ENCODE results near the gene ATF7. TPM values are rescaled to one million over a fixed set of nuclear protein-coding genes. Genes with fewer than 3 reads are reported as not detected.

ATF7 gene
- total RNA-seq, 2 experiments from 2014 or later, result 13.3 to 14.3 TPM

- H3K4me1 Mint-ChIP-seq (ENCODE audit: low read depth), result peaks cover 35% of the 10 kb centered on the region
- H3K4me3 Mint-ChIP-seq, result no peak overlapping the region
- TF ChIP-seq, protein P1, sequence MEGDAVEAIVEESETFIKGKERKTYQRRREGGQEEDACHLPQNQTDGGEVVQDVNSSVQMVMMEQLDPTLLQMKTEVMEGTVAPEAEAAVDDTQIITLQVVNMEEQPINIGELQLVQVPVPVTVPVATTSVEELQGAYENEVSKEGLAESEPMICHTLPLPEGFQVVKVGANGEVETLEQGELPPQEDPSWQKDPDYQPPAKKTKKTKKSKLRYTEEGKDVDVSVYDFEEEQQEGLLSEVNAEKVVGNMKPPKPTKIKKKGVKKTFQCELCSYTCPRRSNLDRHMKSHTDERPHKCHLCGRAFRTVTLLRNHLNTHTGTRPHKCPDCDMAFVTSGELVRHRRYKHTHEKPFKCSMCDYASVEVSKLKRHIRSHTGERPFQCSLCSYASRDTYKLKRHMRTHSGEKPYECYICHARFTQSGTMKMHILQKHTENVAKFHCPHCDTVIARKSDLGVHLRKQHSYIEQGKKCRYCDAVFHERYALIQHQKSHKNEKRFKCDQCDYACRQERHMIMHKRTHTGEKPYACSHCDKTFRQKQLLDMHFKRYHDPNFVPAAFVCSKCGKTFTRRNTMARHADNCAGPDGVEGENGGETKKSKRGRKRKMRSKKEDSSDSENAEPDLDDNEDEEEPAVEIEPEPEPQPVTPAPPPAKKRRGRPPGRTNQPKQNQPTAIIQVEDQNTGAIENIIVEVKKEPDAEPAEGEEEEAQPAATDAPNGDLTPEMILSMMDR (IDR thresholded peaks at IDR 0.05), result no peak
- peaks cover 29% of the 10 kb centered on the region for H3K36me3 Mint-ChIP-seq (ENCODE audit: low read depth)
- ATAC-seq (ENCODE audit: poor library complexity) (no peak), DNase-seq (no peak)
- no peaks in the 10 kb centered on the region for H3K4me1 ChIP-seq (ENCODE audit: insufficient read depth, low read length)
- peaks cover 6% of the 10 kb centered on the region for H3K36me3 ChIP-seq (ENCODE audit: insufficient read depth, low read length)
- H3K27me3 Mint-ChIP-seq, result no peaks in the 10 kb centered on the region
- ChIA-PET CTCF (interaction anchor here (0.8 kb wide), 1 partner anchor 61 kb away, joined by 4 read pairs; no protein-coding TSS in a partner anchor), POLR2A (no interaction called here)
- H3K27ac Mint-ChIP-seq, result no peak overlapping the region
- intact Hi-C loops (cut with DNase I, micrococcal nuclease), result loop anchor here in 1 of 2 experiments (5.0 kb wide), 1 partner anchor 38 kb away; no protein-coding TSS in a partner anchor
- H3K27me3 ChIP-seq (ENCODE audit: control insufficient read depth in 1 of 2, insufficient read depth in 2 of 2, low read length in 2 of 2), result no peaks in the 10 kb centered on the region
- no peak overlapping the region for H3K4me3 ChIP-seq (ENCODE audit: low read length)
- H3K9me3 ChIP-seq (ENCODE audit: control insufficient read depth in 1 of 2, insufficient read depth in 1 of 2, low read length in 2 of 2), result no peaks in the 10 kb centered on the region
- no peaks in the 10 kb centered on the region for H3K9me3 Mint-ChIP-seq
- no peak overlapping the region for H3K27ac ChIP-seq (ENCODE audit: low read depth in 1 of 2, low read length in 2 of 2)
Observed at GRCh38 chr12:53604581-53604980, 21.6 kb downstream of the ATF7 start.

DNA sequence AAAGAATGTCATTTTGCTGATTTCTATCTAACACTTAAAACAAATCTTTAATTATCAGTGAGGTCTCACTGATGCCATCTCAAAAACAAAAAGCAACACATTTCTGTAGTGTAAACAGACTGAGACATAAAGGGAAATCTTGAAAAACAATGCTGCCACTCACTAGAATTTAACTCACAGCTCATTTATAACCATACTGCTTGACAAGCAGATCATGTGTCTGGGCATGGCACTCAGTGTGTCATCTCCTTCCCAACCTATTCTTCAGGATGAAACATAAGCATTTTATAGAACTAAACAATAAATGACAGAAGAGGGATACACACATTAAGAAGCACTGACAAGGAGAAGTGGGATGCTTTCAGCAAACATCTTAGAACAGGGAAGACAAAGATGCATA, 22.4 kb downstream of the ATF7 start:
- POLR2A ChIA-PET, result interaction anchor here (0.7 kb wide), 1 partner anchor 724 kb away, joined by 3 read pairs; no protein-coding TSS in a partner anchor
- Mint-ChIP-seq H3K4me3 (no peak overlapping the region), H3K4me1 (ENCODE audit: low read depth) (peaks cover 37% of the 10 kb centered on the region)

GRCh38 chr12:53603196-53603595, 23.0 kb downstream of the ATF7 start:
- H3K4me1 ChIP-seq (ENCODE audit: insufficient read depth, low read length), result no peaks in the 10 kb centered on the region
- DNase-seq, result no peak
- ATAC-seq (ENCODE audit: poor library complexity), result no peak
- Mint-ChIP-seq H3K4me3 (no peak overlapping the region), H3K9me3 (no peaks in the 10 kb centered on the region), H3K27ac (no peak overlapping the region), H3K4me1 (ENCODE audit: low read depth) (peaks cover 37% of the 10 kb centered on the region), H3K27me3 (no peaks in the 10 kb centered on the region), H3K36me3 (ENCODE audit: low read depth) (peaks cover 39% of the 10 kb centered on the region)
- no peak overlapping the region for H3K4me3 ChIP-seq (ENCODE audit: low read length)
- H3K9me3 ChIP-seq (ENCODE audit: control insufficient read depth in 1 of 2, insufficient read depth in 1 of 2, low read length in 2 of 2), result no peaks in the 10 kb centered on the region
- H3K27ac ChIP-seq (ENCODE audit: low read depth in 1 of 2, low read length in 2 of 2), result no peak overlapping the region
- H3K36me3 ChIP-seq (ENCODE audit: insufficient read depth, low read length), result peaks cover 6% of the 10 kb centered on the region
- intact Hi-C loops (cut with DNase I, micrococcal nuclease), result loop anchor here (2.0 to 5.0 kb wide), 2 partner anchors 16 to 39 kb away; no protein-coding TSS in a partner anchor
- H3K27me3 ChIP-seq (ENCODE audit: control insufficient read depth in 1 of 2, insufficient read depth in 2 of 2, low read length in 2 of 2), result no peaks in the 10 kb centered on the region
- ChIA-PET CTCF (no interaction called here), POLR2A (interaction anchor here (0.7 kb wide), 1 partner anchor 724 kb away, joined by 3 read pairs; no protein-coding TSS in a partner anchor)
- TF ChIP-seq, protein P1 (IDR thresholded peaks at IDR 0.05), result no peak

More for the DNA sequence above, 22.4 kb downstream of the ATF7 start:
- Histone ChIP-seq H3K9me3 (ENCODE audit: control insufficient read depth in 1 of 2, insufficient read depth in 1 of 2, low read length in 2 of 2) (no peaks in the 10 kb centered on the region), H3K27me3 (ENCODE audit: control insufficient read depth in 1 of 2, insufficient read depth in 2 of 2, low read length in 2 of 2) (no peaks in the 10 kb centered on the region), H3K36me3 (ENCODE audit: insufficient read depth, low read length) (peaks cover 6% of the 10 kb centered on the region), H3K27ac (ENCODE audit: low read depth in 1 of 2, low read length in 2 of 2) (no peak overlapping the region), H3K4me1 (ENCODE audit: insufficient read depth, low read length) (no peaks in the 10 kb centered on the region), H3K4me3 (ENCODE audit: low read length) (no peak overlapping the region)
- DNase-seq (no peak), ATAC-seq (ENCODE audit: poor library complexity) (no peak)
- Mint-ChIP-seq H3K27ac (no peak overlapping the region), H3K36me3 (ENCODE audit: low read depth) (peaks cover 33% of the 10 kb centered on the region), H3K9me3 (no peaks in the 10 kb centered on the region), H3K27me3 (no peaks in the 10 kb centered on the region)
- CTCF ChIA-PET, result no interaction called here
- intact Hi-C loops (cut with DNase I, micrococcal nuclease), result loop anchor here (2.0 to 5.0 kb wide), 2 partner anchors 15 to 38 kb away; no protein-coding TSS in a partner anchor
- TF ChIP-seq, protein P1 (IDR thresholded peaks at IDR 0.05), result no peak

Data from CD4-positive, alpha-beta T cell (primary cell).